Activated CD4-positive, alpha-beta memory T cell treated with anti-CD3 and anti-CD28 coated beads, Interleukin-2, amount 10 ng/mL, durations not matched to agents 7 days and 5 days (primary cell): Measurements from ENCODE around the gene HACD3. TPM values are rescaled to one million over a fixed set of nuclear protein-coding genes. Genes with fewer than 3 reads are reported as not detected.
A peak's percentile ranks its signal among the peaks of the same experiment; 100 is the strongest.

ENCODE experiments used
- CTCF ChIA-PET: fragments of 350-600 bp; sonication (Branson Sonifier 250); formaldehyde crosslinking; loops from one replicate; lab custom pipeline; 2021; ENCODE audit warnings: antibody characterized with exemption, inconsistent platforms; lab: Charles Lee
- POLR2A ChIA-PET: fragments of 350-600 bp; sonication (Branson Sonifier 250); formaldehyde crosslinking; loops from one replicate; lab custom pipeline; 2021; ENCODE audit warnings: antibody characterized with exemption; lab: Charles Lee
- DNase-seq: peaks from one replicate; pipeline ENCODE4 v3.0.0-alpha.2; 2020
- H3K27ac Mint-ChIP-seq: one replicate; pipeline ENCODE4 v1.8.0; 2021; ENCODE audit warnings: mild to moderate bottlenecking, mixed read lengths
- H3K27me3 Mint-ChIP-seq: one replicate; pipeline ENCODE4 v1.8.0; 2021; ENCODE audit warnings: mixed read lengths
- H3K36me3 Mint-ChIP-seq: one replicate; pipeline ENCODE4 v1.8.0; 2021; ENCODE audit warnings: low read depth, mixed read lengths
- H3K4me1 Mint-ChIP-seq: one replicate; pipeline ENCODE4 v1.8.0; 2021; ENCODE audit warnings: mixed read lengths
- H3K4me3 Mint-ChIP-seq: one replicate; pipeline ENCODE4 v1.8.0; 2021; ENCODE audit warnings: mild to moderate bottlenecking, mixed read lengths
- H3K9me3 Mint-ChIP-seq: one replicate; pipeline ENCODE4 v1.8.0; 2021; ENCODE audit warnings: mixed read lengths
- total RNA-seq, 2 experiments: library from RNA; stranded (reverse); gene quantifications; one replicate each; pipeline ENCODE4 v1.2.3, GENCODE V29; 2021

HACD3 gene, protein sequence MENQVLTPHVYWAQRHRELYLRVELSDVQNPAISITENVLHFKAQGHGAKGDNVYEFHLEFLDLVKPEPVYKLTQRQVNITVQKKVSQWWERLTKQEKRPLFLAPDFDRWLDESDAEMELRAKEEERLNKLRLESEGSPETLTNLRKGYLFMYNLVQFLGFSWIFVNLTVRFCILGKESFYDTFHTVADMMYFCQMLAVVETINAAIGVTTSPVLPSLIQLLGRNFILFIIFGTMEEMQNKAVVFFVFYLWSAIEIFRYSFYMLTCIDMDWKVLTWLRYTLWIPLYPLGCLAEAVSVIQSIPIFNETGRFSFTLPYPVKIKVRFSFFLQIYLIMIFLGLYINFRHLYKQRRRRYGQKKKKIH
- 10 to 100 TPM; 26.8 to 29.2 TPM for total RNA-seq

DNA sequence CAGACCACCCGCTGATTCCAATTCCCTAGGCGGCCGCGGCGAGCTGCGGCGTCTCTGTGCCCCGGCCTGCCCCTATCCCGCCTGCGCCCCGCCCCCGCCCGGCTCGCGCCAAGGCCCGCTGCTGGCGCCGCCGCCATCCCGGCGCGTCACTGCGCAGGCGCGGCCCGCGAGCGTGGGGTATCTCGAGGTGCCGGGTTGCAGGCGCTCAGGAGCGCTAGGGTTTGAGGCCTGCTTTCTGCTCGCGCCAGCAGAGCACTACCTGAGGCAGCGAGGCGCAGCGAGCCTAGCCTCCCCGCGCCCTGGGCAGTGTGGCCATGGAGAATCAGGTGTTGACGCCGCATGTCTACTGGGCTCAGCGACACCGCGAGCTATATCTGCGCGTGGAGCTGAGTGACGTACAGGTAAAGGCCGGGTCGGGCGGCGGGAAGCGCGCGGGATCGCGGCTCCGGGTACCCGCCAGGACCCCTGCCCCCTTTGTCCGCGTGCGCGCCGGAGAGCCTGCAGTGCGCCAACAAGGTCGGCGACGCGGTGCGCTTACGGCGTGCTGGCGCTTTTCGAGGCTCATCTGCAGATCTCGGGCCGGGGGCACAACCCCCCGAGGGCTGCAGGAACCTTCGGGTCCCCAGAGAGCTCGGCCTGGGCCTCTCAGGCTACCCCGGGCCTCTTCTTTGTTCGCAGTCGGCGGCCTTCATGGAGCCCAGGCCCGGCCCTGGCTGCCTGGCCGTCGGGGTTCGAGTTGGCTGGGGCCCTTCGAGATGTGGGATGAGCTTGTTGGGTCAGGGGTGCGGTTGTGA, at the start of gene HACD3:
Gene HACD3, plus strand, starts transcription at position 146 of the 794 bp plus-strand sequence. Its CDS starts 169 bp downstream, at position 315.
- Mint-ChIP-seq H3K27me3 (no peaks in the 10 kb centered on the region), H3K27ac (peak within 1 kb of the TSS; percentile 74), H3K4me3 (peak within 1 kb of the TSS; percentile 81), H3K9me3 (no peaks in the 10 kb centered on the region), H3K36me3 (peaks cover 8% of the 10 kb centered on the region), H3K4me1 (peaks cover 35% of the 10 kb centered on the region)
- ChIA-PET POLR2A (interaction anchor here (0.6 to 2.0 kb wide), 14 partner anchors 10 to 351 kb away, joined by 3 to 13 read pairs (median 4); partner anchors contain the start of genes INTS14, RAB11A and RNU5B-1), CTCF (interaction anchor here (1.0 to 2.0 kb wide), 5 partner anchors 14 to 824 kb away, joined by 3 to 13 read pairs (median 4); partner anchors contain the start of gene DPP8)
- peak; percentile 89 for DNase-seq

DNA sequence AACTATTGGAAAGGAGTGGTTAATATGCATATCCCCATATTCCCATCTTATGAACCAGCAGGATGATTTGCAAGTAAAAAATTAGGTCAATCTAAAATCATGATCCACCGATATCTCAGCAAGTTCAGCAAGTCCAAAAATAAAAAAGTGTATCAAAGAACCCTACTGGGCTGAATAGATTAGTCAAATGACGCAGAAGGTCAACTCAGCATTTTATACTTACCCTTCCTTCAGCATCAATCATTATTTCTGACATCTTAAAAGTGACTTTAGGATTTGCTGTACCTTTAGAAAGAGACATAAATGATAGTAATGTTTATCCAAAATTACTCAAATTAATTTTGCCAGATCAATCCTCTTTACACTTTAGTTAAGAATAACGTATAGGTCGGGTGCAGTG, 45.4 kb upstream of the HACD3 start:
- no peak overlapping the region for H3K4me3 Mint-ChIP-seq
- no peak overlapping the region for H3K27ac Mint-ChIP-seq
- CTCF ChIA-PET = no interaction called here
- no peaks in the 10 kb centered on the region for H3K4me1 Mint-ChIP-seq
- POLR2A ChIA-PET = no interaction called here
- no peaks in the 10 kb centered on the region for H3K9me3 Mint-ChIP-seq
- H3K27me3 Mint-ChIP-seq = no peaks in the 10 kb centered on the region
- no peak for DNase-seq
- H3K36me3 Mint-ChIP-seq = peaks cover 49% of the 10 kb centered on the region

DNA sequence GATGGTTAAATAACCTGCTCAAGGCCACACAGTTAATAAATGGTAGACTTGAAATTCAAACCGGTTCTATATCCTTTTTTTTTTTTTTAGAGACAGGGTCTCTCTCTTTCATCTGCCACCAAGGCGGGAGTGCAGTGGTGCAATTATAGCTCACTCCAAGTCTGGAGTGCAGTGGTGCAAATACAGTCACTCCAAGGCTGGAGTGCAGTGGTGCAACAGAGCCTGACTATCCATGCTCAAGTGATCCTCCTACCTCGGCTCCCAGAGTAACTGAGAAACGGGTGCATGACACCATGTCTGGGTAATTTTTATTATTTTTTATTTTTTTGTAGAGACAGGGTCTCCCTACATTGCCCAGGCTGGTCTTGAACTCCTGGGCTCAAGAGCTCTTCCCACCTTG, 36.2 kb upstream of the HACD3 start:
- Mint-ChIP-seq H3K4me3 (no peak overlapping the region), H3K36me3 (peaks cover 49% of the 10 kb centered on the region), H3K4me1 (no peaks in the 10 kb centered on the region), H3K9me3 (no peaks in the 10 kb centered on the region), H3K27ac (no peak overlapping the region), H3K27me3 (no peaks in the 10 kb centered on the region)
- DNase-seq = no peak
- ChIA-PET CTCF (interaction anchor here (1.5 kb wide), 1 partner anchor 37 kb away, joined by 4 read pairs; the partner anchor contains the start of gene HACD3), POLR2A (interaction anchor here (1.6 kb wide), 1 partner anchor 36 kb away, joined by 3 read pairs; the partner anchor contains the start of gene HACD3)

DNA sequence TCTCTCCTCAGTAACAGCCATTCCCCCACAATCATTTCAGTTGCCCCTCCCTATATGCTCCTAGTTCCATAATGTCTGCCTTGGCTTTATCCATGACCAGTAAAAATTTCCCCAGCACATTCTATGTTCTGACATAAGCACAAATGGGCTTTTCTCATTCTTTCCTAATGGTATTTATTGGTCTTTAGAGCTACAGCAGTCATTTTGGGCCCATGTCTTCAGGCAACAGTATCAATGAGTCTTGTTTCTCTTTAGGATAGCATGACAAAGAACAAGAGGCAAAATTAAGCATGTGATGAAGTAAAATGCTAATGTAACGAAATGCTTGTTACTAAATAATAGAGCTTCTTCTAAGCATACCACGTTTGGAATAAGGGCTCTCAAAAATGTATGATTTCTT, 20.9 kb upstream of the HACD3 start:
- Mint-ChIP-seq H3K27ac (no peak overlapping the region), H3K36me3 (peaks cover 58% of the 10 kb centered on the region), H3K4me3 (no peak overlapping the region), H3K27me3 (no peaks in the 10 kb centered on the region), H3K4me1 (peaks cover 30% of the 10 kb centered on the region), H3K9me3 (no peaks in the 10 kb centered on the region)
- ChIA-PET CTCF (no interaction called here), POLR2A (interaction anchor here (1.6 kb wide), 1 partner anchor 7 kb away, joined by 6 read pairs; the partner anchor contains the start of gene DPP8)
- no peak for DNase-seq

DNA sequence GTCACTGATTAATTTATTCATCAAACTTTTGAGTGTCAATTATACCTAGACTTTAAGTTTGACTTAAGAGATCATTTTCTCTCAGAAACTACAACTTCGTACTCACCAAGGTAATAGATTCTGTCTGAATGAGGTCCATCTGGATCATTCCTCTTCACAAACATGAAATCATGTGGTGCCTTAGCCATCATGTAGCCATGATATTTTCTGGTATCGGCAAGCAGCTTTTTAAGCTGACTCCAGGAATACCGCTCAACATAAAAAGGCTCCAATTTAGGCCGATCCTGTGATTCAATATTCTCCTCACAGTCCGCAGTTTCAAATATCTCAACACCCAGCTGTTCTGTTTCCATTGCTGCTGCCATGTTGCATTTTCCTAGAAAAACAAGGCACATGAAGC, 18.1 kb upstream of the HACD3 start:
- DNase-seq = no peak
- ChIA-PET CTCF (interaction anchor here (2.1 kb wide), 1 partner anchor 19 kb away, joined by 5 read pairs; no protein-coding TSS in a partner anchor), POLR2A (interaction anchor here (0.9 to 1.9 kb wide), 3 partner anchors 9 to 18 kb away, joined by 3 to 9 read pairs (median 3); partner anchors contain the start of gene HACD3)
- no peaks in the 10 kb centered on the region for H3K9me3 Mint-ChIP-seq
- H3K4me1 Mint-ChIP-seq = peaks cover 47% of the 10 kb centered on the region
- H3K4me3 Mint-ChIP-seq = no peak overlapping the region
- H3K27ac Mint-ChIP-seq = no peak overlapping the region
- H3K27me3 Mint-ChIP-seq = no peaks in the 10 kb centered on the region
- H3K36me3 Mint-ChIP-seq = peaks cover 66% of the 10 kb centered on the region

DNA sequence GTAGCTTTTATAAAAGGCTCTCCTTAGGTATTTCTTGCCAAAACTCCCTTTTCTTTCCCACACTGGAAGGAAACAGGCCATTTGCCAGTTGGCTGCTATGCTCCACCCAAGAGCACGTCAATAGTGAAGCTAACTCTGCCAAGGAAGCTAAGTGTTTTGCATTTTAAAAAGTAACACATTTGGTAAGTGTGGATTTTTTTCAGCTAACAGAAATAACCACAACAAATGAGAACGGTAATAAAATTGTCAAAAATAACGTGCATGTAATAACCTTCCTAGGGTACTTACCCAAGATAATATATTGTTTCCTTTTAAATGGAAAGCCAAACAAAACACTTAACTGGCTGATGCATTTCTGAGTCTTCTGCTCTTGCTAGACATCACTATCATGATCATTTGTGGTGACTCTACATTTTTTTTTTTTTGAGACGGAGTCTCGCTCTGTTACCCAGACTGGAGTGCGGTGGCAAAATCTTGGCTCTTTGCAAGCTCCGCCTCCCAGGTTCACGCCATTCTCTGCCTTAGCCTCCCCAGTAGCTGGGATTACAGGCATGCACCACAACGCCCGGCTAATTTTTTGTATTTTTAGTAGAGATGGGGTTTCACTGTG, 17.4 kb upstream of the HACD3 start:
- Mint-ChIP-seq H3K9me3 (no peaks in the 10 kb centered on the region), H3K36me3 (peaks cover 64% of the 10 kb centered on the region), H3K27me3 (no peaks in the 10 kb centered on the region), H3K4me1 (peaks cover 49% of the 10 kb centered on the region), H3K27ac (no peak overlapping the region), H3K4me3 (no peak overlapping the region)
- ChIA-PET CTCF (interaction anchor here (2.1 kb wide), 1 partner anchor 18 kb away, joined by 5 read pairs; no protein-coding TSS in a partner anchor), POLR2A (interaction anchor here (0.6 to 1.9 kb wide), 4 partner anchors 8 to 1011 kb away, joined by 3 to 9 read pairs (median 3); partner anchors contain the start of gene HACD3)
- DNase-seq = no peak

DNA sequence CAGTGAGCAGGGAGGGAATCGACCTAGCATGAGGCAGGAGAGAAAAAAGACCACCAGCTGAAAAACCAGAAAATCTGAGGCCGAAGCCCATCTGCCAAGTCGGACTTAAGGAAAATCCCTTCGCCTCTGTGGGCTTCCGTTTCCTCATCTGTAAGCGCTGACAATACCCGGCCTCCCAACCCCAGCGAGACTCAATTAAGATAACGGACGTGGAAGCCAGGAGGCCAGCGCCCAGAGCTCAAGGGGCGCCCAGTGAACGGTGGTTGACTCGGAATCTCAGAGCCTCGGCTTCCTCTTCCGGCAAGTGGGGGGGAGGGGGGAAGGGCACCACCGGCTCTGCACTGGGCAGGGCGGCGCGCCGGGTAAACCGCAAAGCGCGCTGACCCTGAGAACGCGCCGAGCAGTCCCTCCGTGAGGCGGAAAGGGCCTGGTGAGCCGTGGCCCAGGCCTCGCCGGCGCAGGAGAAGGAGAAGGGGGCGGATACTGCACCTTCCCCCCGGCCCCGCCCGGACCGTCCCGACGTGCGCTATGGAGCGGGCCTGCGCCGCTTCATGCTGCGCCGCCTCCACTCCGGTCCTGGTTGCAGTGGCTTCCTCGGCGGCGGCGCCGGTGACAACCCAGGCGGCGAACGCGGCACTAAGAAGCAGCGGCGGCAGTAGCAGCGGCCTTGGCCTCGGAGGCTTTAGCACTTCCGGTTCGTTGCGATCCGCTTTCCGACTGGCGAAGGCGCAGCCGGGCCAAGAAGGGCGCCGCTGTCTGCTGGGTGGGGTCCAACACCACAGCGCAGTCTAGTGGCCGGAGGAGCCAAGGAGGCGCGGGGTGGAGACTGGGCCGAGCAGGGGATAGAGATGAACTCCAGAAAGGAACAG, 13.0 kb upstream of the HACD3 start, which contains the start of gene DPP8:
Gene DPP8, minus strand, starts transcription at position 693 of the 869 bp plus-strand sequence. CDS start 5,136 bp downstream, outside the sequence.
- Mint-ChIP-seq H3K36me3 (peaks cover 32% of the 10 kb centered on the region), H3K9me3 (no peaks in the 10 kb centered on the region), H3K4me3 (peak within 1 kb of the TSS; percentile 96), H3K27me3 (no peaks in the 10 kb centered on the region), H3K4me1 (peaks cover 40% of the 10 kb centered on the region), H3K27ac (peak within 1 kb of the TSS; percentile 95)
- DNase-seq = peak; percentile 95
- POLR2A ChIA-PET = interaction anchor here (0.6 to 2.2 kb wide), 22 partner anchors 7 to 981 kb away, joined by 3 to 13 read pairs (median 4); partner anchors contain the start of genes INTS14, PARP16, RAB11A and RNU5B-1
- CTCF ChIA-PET = interaction anchor here (0.6 to 1.6 kb wide), 15 partner anchors 9 to 1684 kb away, joined by 3 to 13 read pairs (median 3); partner anchors contain the start of gene HACD3

DNA sequence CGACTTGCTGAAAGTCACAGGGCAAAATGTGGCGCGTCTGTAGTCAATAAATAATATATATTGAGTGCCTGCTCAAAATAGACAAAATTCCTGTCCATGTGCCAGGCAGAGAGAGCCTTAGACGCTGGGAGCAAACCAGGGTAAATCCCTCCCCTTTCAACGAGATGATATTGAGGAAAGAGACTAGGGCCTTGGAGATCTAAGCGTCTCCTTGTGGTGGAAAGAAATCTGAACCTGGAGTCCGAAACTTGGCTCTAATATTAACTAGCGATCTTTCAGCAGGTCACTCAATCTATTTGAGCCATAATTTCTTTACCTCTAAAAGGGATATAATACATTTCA, 12.4 kb upstream of the HACD3 start:
- Mint-ChIP-seq H3K4me1 (peaks cover 34% of the 10 kb centered on the region), H3K36me3 (peaks cover 27% of the 10 kb centered on the region), H3K9me3 (no peaks in the 10 kb centered on the region), H3K4me3 (peak overlapping the region; percentile 96), H3K27me3 (no peaks in the 10 kb centered on the region), H3K27ac (peak overlapping the region; percentile 95)
- ChIA-PET POLR2A (interaction anchor here (2.2 kb wide), 1 partner anchor 213 kb away, joined by 13 read pairs; the partner anchor contains the start of gene RNU5B-1), CTCF (no interaction called here)
- DNase-seq = no peak

DNA sequence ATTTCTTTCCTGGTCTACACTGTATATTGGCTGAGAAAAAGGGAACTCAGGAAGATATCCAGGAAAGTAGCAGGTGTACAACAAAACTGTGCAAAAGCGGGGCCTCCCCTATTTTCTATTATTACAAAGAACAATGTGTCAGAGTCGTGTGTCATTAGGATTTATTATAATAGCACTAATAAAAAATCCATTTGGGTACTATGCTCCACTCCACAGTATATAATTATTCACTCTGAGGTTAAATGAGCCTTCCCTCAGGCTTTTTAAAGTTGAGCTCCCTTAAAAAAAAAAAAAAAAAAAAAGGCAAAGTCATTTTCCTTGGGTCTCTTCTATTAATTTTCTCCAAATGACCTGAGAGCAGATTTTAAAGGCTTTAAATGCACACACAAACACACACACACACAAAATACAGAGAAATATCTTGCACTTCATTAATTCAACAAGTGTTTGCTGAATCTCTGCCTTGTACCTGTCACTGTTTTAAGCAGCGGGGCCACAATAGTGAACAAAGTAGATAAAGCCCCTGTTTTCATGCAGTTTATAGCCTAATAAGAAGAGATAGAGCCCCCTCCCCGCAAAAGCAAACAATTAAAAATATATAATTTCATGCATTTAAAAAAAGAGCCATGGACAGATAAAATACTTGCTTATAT, 11.5 kb upstream of the HACD3 start:
- Mint-ChIP-seq H3K9me3 (no peaks in the 10 kb centered on the region), H3K36me3 (peaks cover 18% of the 10 kb centered on the region), H3K4me1 (peaks cover 29% of the 10 kb centered on the region), H3K27me3 (no peaks in the 10 kb centered on the region), H3K27ac (no peak overlapping the region), H3K4me3 (peak overlapping the region; percentile 10)
- CTCF ChIA-PET = no interaction called here
- DNase-seq = no peak
- POLR2A ChIA-PET = no interaction called here

DNA sequence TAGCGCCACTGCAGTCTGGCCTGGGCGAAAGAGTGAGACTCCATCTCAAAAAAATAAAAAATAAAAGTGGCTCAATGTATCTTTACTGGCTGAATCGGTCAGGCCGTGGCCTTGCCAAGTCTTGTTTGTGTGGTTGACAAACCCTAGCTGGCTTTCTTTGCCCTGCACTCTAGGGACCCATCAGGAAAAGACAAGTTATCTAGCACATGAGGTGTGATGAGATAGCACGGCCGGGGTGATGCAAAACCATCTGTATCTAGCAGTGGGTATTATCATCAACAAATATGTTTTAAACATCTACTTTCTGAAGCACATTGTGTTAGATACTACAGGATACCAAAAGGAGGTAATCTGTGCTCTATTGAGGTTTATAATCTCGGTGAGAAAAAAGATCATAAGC, 8.9 kb upstream of the HACD3 start:
- CTCF ChIA-PET = no interaction called here
- Mint-ChIP-seq H3K4me3 (no peak overlapping the region), H3K36me3 (peaks cover 6% of the 10 kb centered on the region), H3K4me1 (peaks cover 10% of the 10 kb centered on the region), H3K27ac (no peak overlapping the region), H3K9me3 (no peaks in the 10 kb centered on the region), H3K27me3 (no peaks in the 10 kb centered on the region)
- POLR2A ChIA-PET = interaction anchor here (1.0 kb wide), 1 partner anchor 9 kb away, joined by 3 read pairs; no protein-coding TSS in a partner anchor
- DNase-seq = no peak

DNA sequence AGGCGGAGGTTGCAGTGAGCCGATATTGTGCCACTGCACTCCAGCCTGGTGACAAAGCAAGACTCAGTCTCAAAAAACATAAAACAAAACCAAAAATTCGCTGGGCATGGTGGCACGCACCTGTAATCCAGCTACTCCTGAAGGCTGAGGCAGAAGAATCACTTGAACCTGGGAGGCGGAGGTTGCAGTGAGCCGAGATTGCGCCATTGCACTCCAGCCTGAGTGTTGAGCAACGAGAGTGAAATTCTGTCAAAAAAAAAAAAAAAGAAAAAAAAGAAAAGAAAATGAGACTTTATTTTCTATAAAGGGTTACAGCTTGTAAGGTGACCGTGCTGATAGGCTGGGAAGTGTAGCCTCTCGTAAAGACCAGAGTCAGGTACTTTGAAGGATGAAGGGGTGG, 6.0 kb upstream of the HACD3 start:
- Mint-ChIP-seq H3K27ac (no peak overlapping the region), H3K4me3 (no peak overlapping the region), H3K36me3 (no peaks in the 10 kb centered on the region), H3K9me3 (no peaks in the 10 kb centered on the region), H3K27me3 (no peaks in the 10 kb centered on the region), H3K4me1 (peaks cover 2% of the 10 kb centered on the region)
- ChIA-PET POLR2A (interaction anchor here (1.0 to 1.3 kb wide), 2 partner anchors 8 to 11 kb away, joined by 3 read pairs; no protein-coding TSS in a partner anchor), CTCF (no interaction called here)
- DNase-seq = no peak
